Mesenchymal stem cell (in vitro differentiated cells and primary cell): ENCODE data around the gene PPP1R3C.

Experiments used
- DNase-seq: peaks from one replicate; pipeline ENCODE4 v3.0.0-alpha.2; 2013
- H2AFZ ChIP-seq: one replicate; pipeline ENCODE4 v1.6.1; 2013; ENCODE audit warnings: low read depth, mild to moderate bottlenecking, control low read depth, inconsistent platforms, low read length, moderate library complexity
- H2AK5ac ChIP-seq: 2 replicates; pipeline ENCODE4 v1.6.1; 2013; ENCODE audit warnings: low read length, moderate library complexity, mild to moderate bottlenecking, inconsistent platforms; ENCODE audit not compliant: severe bottlenecking
- H2BK120ac ChIP-seq: one replicate; pipeline ENCODE4 v1.6.1; 2013; ENCODE audit warnings: low read depth, mild to moderate bottlenecking, inconsistent platforms, low read length, moderate library complexity
- H2BK12ac ChIP-seq, 2 experiments: one replicate each; pipeline ENCODE4 v1.6.1; 2013; ENCODE audit warnings: inconsistent platforms in 2 of 2, low read length in 2 of 2, mild to moderate bottlenecking in 2 of 2, moderate library complexity in 2 of 2, control low read depth in 1 of 2
- H2BK15ac ChIP-seq: one replicate; pipeline ENCODE4 v1.6.1; 2013; ENCODE audit warnings: mild to moderate bottlenecking, low read depth, inconsistent platforms; ENCODE audit not compliant: poor library complexity, severe bottlenecking
- H2BK5ac ChIP-seq: 2 replicates; pipeline ENCODE4 v1.6.1; 2013; ENCODE audit warnings: low read depth, mild to moderate bottlenecking, low read length, control low read depth, inconsistent platforms; ENCODE audit not compliant: poor library complexity, severe bottlenecking
- H3K14ac ChIP-seq, 2 experiments: one replicate each; pipeline ENCODE4 v1.6.1; 2013; ENCODE audit warnings: inconsistent platforms in 2 of 2, low read length in 2 of 2, control low read depth in 1 of 2, mild to moderate bottlenecking in 1 of 2, moderate library complexity in 1 of 2
- H3K18ac ChIP-seq, 2 experiments: one replicate each; pipeline ENCODE4 v1.6.1; 2013; ENCODE audit warnings: inconsistent platforms in 2 of 2, low read length in 2 of 2, control low read depth in 1 of 2, low read depth in 1 of 2, mild to moderate bottlenecking in 1 of 2
- H3K23ac ChIP-seq, 2 experiments: one replicate each; pipeline ENCODE4 v1.6.1; 2013; ENCODE audit warnings: inconsistent platforms in 2 of 2, low read length in 2 of 2, mild to moderate bottlenecking in 2 of 2, moderate library complexity in 2 of 2, control low read depth in 1 of 2
- H3K27ac ChIP-seq: 2 replicates; pipeline ENCODE4 v1.5.1; 2013; ENCODE audit warnings: mild to moderate bottlenecking, moderate library complexity, low read length, control low read depth, inconsistent platforms; ENCODE audit not compliant: poor library complexity, severe bottlenecking
- H3K27me3 ChIP-seq, 2 experiments: 2 replicates each; pipeline versions ENCODE4 v1.6.1 to v1.7.0; 2013; ENCODE audit warnings: low read length in 2 of 2, mild to moderate bottlenecking in 2 of 2, moderate library complexity in 2 of 2, control low read depth in 1 of 2, inconsistent platforms in 1 of 2; ENCODE audit not compliant: control insufficient read depth in 1 of 2, insufficient read depth in 1 of 2
- H3K36me3 ChIP-seq, 2 experiments: 2 replicates each; pipeline versions ENCODE4 v1.6.1 to v1.7.0; 2013; ENCODE audit warnings: low read length in 2 of 2, control low read depth in 1 of 2, inconsistent platforms in 1 of 2, low read depth in 1 of 2, mild to moderate bottlenecking in 1 of 2; ENCODE audit not compliant: insufficient read depth in 2 of 2, control insufficient read depth in 1 of 2
- H3K4ac ChIP-seq, 2 experiments: one replicate each; pipeline ENCODE4 v1.6.1; 2013; ENCODE audit warnings: inconsistent platforms in 2 of 2, low read length in 2 of 2, mild to moderate bottlenecking in 2 of 2, moderate library complexity in 2 of 2, control low read depth in 1 of 2, low read depth in 1 of 2
- H3K4me1 ChIP-seq: 2 replicates; pipeline ENCODE4 v1.6.1; 2013; ENCODE audit warnings: low read depth, low read length, control low read depth; ENCODE audit not compliant: control insufficient read depth, insufficient read depth
- H3K4me2 ChIP-seq: 2 replicates; pipeline ENCODE4 v1.6.1; 2013; ENCODE audit warnings: low read length, mild to moderate bottlenecking, inconsistent platforms; ENCODE audit not compliant: poor library complexity, severe bottlenecking
- H3K4me3 ChIP-seq, 2 experiments: 2 replicates each; pipeline versions ENCODE4 v1.5.1 to v1.7.0; 2013; ENCODE audit warnings: low read length in 2 of 2, mild to moderate bottlenecking in 2 of 2, control low read depth in 1 of 2, low read depth in 1 of 2; ENCODE audit not compliant: insufficient read depth in 1 of 2
- H3K79me1 ChIP-seq: replicated peaks from 2 replicates; pipeline ENCODE4 v1.6.1; 2013; ENCODE audit warnings: mild to moderate bottlenecking, control low read depth, low read length, inconsistent platforms; ENCODE audit not compliant: poor library complexity, severe bottlenecking
- H3K9ac ChIP-seq: 2 replicates; pipeline ENCODE4 v1.7.0; 2013; ENCODE audit warnings: mild to moderate bottlenecking, low read length, moderate library complexity
- H3K9me3 ChIP-seq: 2 replicates; pipeline ENCODE4 v1.7.0; 2013; ENCODE audit warnings: mild to moderate bottlenecking, low read length; ENCODE audit not compliant: control insufficient read depth
- H4K8ac ChIP-seq: one replicate; pipeline ENCODE4 v1.6.1; 2013; ENCODE audit warnings: inconsistent platforms, mild to moderate bottlenecking, low read length, moderate library complexity
- H4K91ac ChIP-seq: one replicate; pipeline ENCODE4 v1.6.1; 2013; ENCODE audit warnings: mild to moderate bottlenecking, low read length, inconsistent platforms
- WGBS: methylation state at CpG from one replicate; pipeline ENCODE4 v1.1.7; 2013; ENCODE audit warnings: mixed read lengths; 5-methylcytosine and 5-hydroxymethylcytosine counted together

PPP1R3C gene

GRCh38 chr10:91624633-91625032 is 8.2 kb downstream of the PPP1R3C start:
- H2BK5ac ChIP-seq: no peak overlapping the region
- no peak for DNase-seq
- H4K8ac ChIP-seq: no peak overlapping the region
- H3K14ac ChIP-seq: no peak overlapping the region
- no peak overlapping the region for H2AK5ac ChIP-seq
- H2BK12ac ChIP-seq: no peak overlapping the region
- H3K36me3 ChIP-seq: peaks cover 0 to 19% of the 10 kb centered on the region in 2 experiments
- peaks cover 5% of the 10 kb centered on the region for H3K9me3 ChIP-seq
- no peak overlapping the region for H2BK15ac ChIP-seq
- no peak overlapping the region for H3K27ac ChIP-seq
- H3K4ac ChIP-seq: no peak overlapping the region
- no peak overlapping the region for H3K23ac ChIP-seq
- no peaks in the 10 kb centered on the region for H3K27me3 ChIP-seq
- no peaks in the 10 kb centered on the region for H3K4me1 ChIP-seq
- no peaks in the 10 kb centered on the region for H3K79me1 ChIP-seq
- no peak overlapping the region for H3K18ac ChIP-seq
- no peak overlapping the region for H3K4me3 ChIP-seq
- no peak overlapping the region for H3K4me2 ChIP-seq
- no peak overlapping the region for H2AFZ ChIP-seq
- H2BK120ac ChIP-seq: no peak overlapping the region
- H3K9ac ChIP-seq: no peak overlapping the region
- H4K91ac ChIP-seq: no peak overlapping the region

- DNase-seq: no peak
- no peak overlapping the region for H2AK5ac ChIP-seq
- no CpG with 5 or more reads among the region's 1 CpG for WGBS
Measured at GRCh38 chr10:91622601-91623000, 10.3 kb downstream of the PPP1R3C start.

GRCh38 chr10:91621483-91622113 is 11.3 kb downstream of the PPP1R3C start:
- Histone ChIP-seq H2BK15ac (no peak overlapping the region), H3K27me3 (no peaks in the 10 kb centered on the region), H3K4ac (no peak overlapping the region), H3K9me3 (peaks cover 5% of the 10 kb centered on the region), H4K91ac (no peak overlapping the region), H4K8ac (no peak overlapping the region), H3K4me3 (no peak overlapping the region), H3K23ac (no peak overlapping the region), H2BK12ac (no peak overlapping the region), H3K14ac (no peak overlapping the region), H2BK120ac (no peak overlapping the region), H3K4me2 (no peak overlapping the region), H3K79me1 (no peaks in the 10 kb centered on the region), H2BK5ac (no peak overlapping the region), H2AFZ (no peak overlapping the region), H3K4me1 (peaks cover 4% of the 10 kb centered on the region), H3K9ac (no peak overlapping the region), H3K27ac (no peak overlapping the region), H2AK5ac (no peak overlapping the region), H3K18ac (no peak overlapping the region), H3K36me3 (no peaks in the 10 kb centered on the region)
- no peak for DNase-seq
- WGBS: 100% methylated on average over 1 of the region's 1 CpG

More at GRCh38 chr10:91622601-91623000, 10.3 kb downstream of the PPP1R3C start:
- H3K9ac ChIP-seq: no peak overlapping the region
- H2BK5ac ChIP-seq: no peak overlapping the region
- H2BK15ac ChIP-seq: no peak overlapping the region
- H3K4me3 ChIP-seq: no peak overlapping the region
- H3K4me2 ChIP-seq: no peak overlapping the region
- no peaks in the 10 kb centered on the region for H3K27me3 ChIP-seq
- H3K18ac ChIP-seq: no peak overlapping the region
- no peak overlapping the region for H3K4ac ChIP-seq
- H3K14ac ChIP-seq: no peak overlapping the region
- peaks cover 5% of the 10 kb centered on the region for H3K9me3 ChIP-seq
- no peak overlapping the region for H2BK120ac ChIP-seq
- no peak overlapping the region for H4K91ac ChIP-seq
- H3K23ac ChIP-seq: no peak overlapping the region
- H2BK12ac ChIP-seq: no peak overlapping the region
- H4K8ac ChIP-seq: no peak overlapping the region
- H3K4me1 ChIP-seq: no peaks in the 10 kb centered on the region
- H3K79me1 ChIP-seq: no peaks in the 10 kb centered on the region
- no peak overlapping the region for H2AFZ ChIP-seq
- H3K27ac ChIP-seq: no peak overlapping the region
- H3K36me3 ChIP-seq: peaks cover 0 to under 1% of the 10 kb centered on the region in 2 experiments

GRCh38 chr10:91617072-91617609 is 15.7 kb downstream of the PPP1R3C start:
- no peak overlapping the region for H4K8ac ChIP-seq
- H3K4me2 ChIP-seq: peak overlapping the region; percentile 53
- H3K36me3 ChIP-seq: no peaks in the 10 kb centered on the region
- peak overlapping the region in 1 of 2 experiments; percentile 9 for H3K4ac ChIP-seq
- H3K4me3 ChIP-seq: no peak overlapping the region
- no peak overlapping the region for H2AK5ac ChIP-seq
- H2BK120ac ChIP-seq: no peak overlapping the region
- H2BK12ac ChIP-seq: peak overlapping the region; percentile 22 to 97
- peak; percentile 78 for DNase-seq
- H2BK5ac ChIP-seq: no peak overlapping the region
- peak overlapping the region; percentile 74 for H3K27ac ChIP-seq
- peaks cover 7% of the 10 kb centered on the region for H3K4me1 ChIP-seq
- no peak overlapping the region for H2BK15ac ChIP-seq
- peaks cover 5% of the 10 kb centered on the region for H3K9me3 ChIP-seq
- no peak overlapping the region for H3K9ac ChIP-seq
- H2AFZ ChIP-seq: no peak overlapping the region
- 66% methylated on average over 6 of the region's 7 CpGs for WGBS
- no peaks in the 10 kb centered on the region for H3K27me3 ChIP-seq
- no peaks in the 10 kb centered on the region for H3K79me1 ChIP-seq
- peak overlapping the region; percentile 50 to 91 for H3K18ac ChIP-seq
- no peak overlapping the region for H3K14ac ChIP-seq
- no peak overlapping the region for H4K91ac ChIP-seq
- no peak overlapping the region for H3K23ac ChIP-seq
